NCI-H82 treated with DMSO at 0.1 percent for 48 hours (cell line): ENCODE results near the gene SHMT2.
A peak's percentile ranks its signal among the peaks of the same experiment; 100 is the strongest.

Experiments
- DNase-seq: peaks from one replicate; lab custom pipeline; 2025; ENCODE audit not compliant: unreplicated experiment; lab: John Stamatoyannopoulos, UW

The SHMT2 gene

GRCh38 chr12:57196956-57197355 lies 32.6 kb upstream of the SHMT2 start:
- no peak for DNase-seq

GRCh38 chr12:57198329-57198728 lies 31.2 kb upstream of the SHMT2 start:
- no peak for DNase-seq

GRCh38 chr12:57199191-57199590 lies 30.3 kb upstream of the SHMT2 start:
- no peak for DNase-seq

- no peak for DNase-seq
These were observed 29.0 kb upstream of the SHMT2 start for GRCh38 chr12:57200497-57200896.

GRCh38 chr12:57201219-57201618 lies 28.3 kb upstream of the SHMT2 start:
- DNase-seq, result no peak

- no peak for DNase-seq
These were observed 27.9 kb upstream of the SHMT2 start for GRCh38 chr12:57201631-57202030.

- no peak for DNase-seq
These were observed 27.2 kb upstream of the SHMT2 start for GRCh38 chr12:57202321-57202720.

- no peak for DNase-seq
These were observed 26.3 kb upstream of the SHMT2 start for GRCh38 chr12:57203201-57203600.

GRCh38 chr12:57203791-57204190 lies 25.7 kb upstream of the SHMT2 start:
- no peak for DNase-seq

GRCh38 chr12:57204454-57204853 lies 25.1 kb upstream of the SHMT2 start:
- no peak for DNase-seq

GRCh38 chr12:57205186-57205585 lies 24.3 kb upstream of the SHMT2 start:
- DNase-seq, result no peak

- no peak for DNase-seq
These were observed 23.6 kb upstream of the SHMT2 start for GRCh38 chr12:57205931-57206330.

GRCh38 chr12:57207731-57208630 lies 21.5 kb upstream of the SHMT2 start:
- DNase-seq, result no peak

- no peak for DNase-seq
These were observed 20.8 kb upstream of the SHMT2 start for GRCh38 chr12:57208631-57209282.

- no peak for DNase-seq
These were observed 19.6 kb upstream of the SHMT2 start for GRCh38 chr12:57209916-57210315.

- no peak for DNase-seq
These were observed 19.1 kb upstream of the SHMT2 start for GRCh38 chr12:57210461-57210860.

- peak; percentile 50 for DNase-seq
These were observed 18.4 kb upstream of the SHMT2 start for GRCh38 chr12:57210926-57211692.

GRCh38 chr12:57211791-57212700 lies 17.5 kb upstream of the SHMT2 start:
- no peak for DNase-seq

- no peak for DNase-seq
These were observed 16.8 kb upstream of the SHMT2 start for GRCh38 chr12:57212701-57213057.

- DNase-seq, result peak; percentile 35
These were observed 16.3 kb upstream of the SHMT2 start for GRCh38 chr12:57213058-57213715.
